LNCaP clone FGC (cell line): ENCODE results near the gene SLC16A8.
A peak's percentile ranks its signal among the peaks of the same experiment; 100 is the strongest.

Experiments used
- DNase-seq: peaks from one replicate; pipeline ENCODE4 v3.0.0-alpha.2; 2011; ENCODE audit warnings: low read depth
- H3K4me3 ChIP-seq: 2 replicates; pipeline ENCODE4 v1.5.1; 2011; ENCODE audit warnings: mild to moderate bottlenecking, low read depth, low read length, control low read depth
- CTCF ChIP-seq: IDR thresholded peaks from 2 replicates; pipeline ENCODE4 v1.5.1; 2012; ENCODE audit warnings: mild to moderate bottlenecking; ENCODE audit not compliant: control insufficient read depth, insufficient read depth; ENCODE audit errors: extremely low read depth

Gene SLC16A8

GRCh38 chr22:38065539-38065938 is 18.4 kb downstream of the SLC16A8 start:
- no peak overlapping the region for H3K4me3 ChIP-seq
- no peak for TF ChIP-seq CTCF
- no peak for DNase-seq

- DNase-seq, result no peak
- no peak for TF ChIP-seq CTCF
Observed at GRCh38 chr22:38062791-38063190, 21.2 kb downstream of the SLC16A8 start.

GRCh38 chr22:38056969-38057891 is 26.8 kb downstream of the SLC16A8 start, which contains the start of gene PICK1:
PICK1 (plus strand) TSS chr22:38057404; CDS start chr22:38057810, 406 bp downstream.
- TF ChIP-seq CTCF, result no peak
- peak; percentile 95 for DNase-seq
- H3K4me3 ChIP-seq, result peak within 1 kb of the TSS; percentile 67

More at GRCh38 chr22:38062791-38063190, 21.2 kb downstream of the SLC16A8 start:
- H3K4me3 ChIP-seq, result no peak overlapping the region

GRCh38 chr22:38051900-38052862 is 31.8 kb downstream of the SLC16A8 start:
- peak; percentile 44 for DNase-seq
- H3K4me3 ChIP-seq, result no peak overlapping the region
- TF ChIP-seq CTCF, result peak; percentile 86

- H3K4me3 ChIP-seq, result no peak overlapping the region
- TF ChIP-seq CTCF, result no peak
- no peak for DNase-seq
Observed at GRCh38 chr22:38051261-38051660, 32.7 kb downstream of the SLC16A8 start.

GRCh38 chr22:38050720-38051119 is 33.3 kb downstream of the SLC16A8 start:
- no peak for TF ChIP-seq CTCF
- no peak for DNase-seq
- H3K4me3 ChIP-seq, result no peak overlapping the region
